ENCODE results near the gene SLC16A2.

The SLC16A2 gene

DNA sequence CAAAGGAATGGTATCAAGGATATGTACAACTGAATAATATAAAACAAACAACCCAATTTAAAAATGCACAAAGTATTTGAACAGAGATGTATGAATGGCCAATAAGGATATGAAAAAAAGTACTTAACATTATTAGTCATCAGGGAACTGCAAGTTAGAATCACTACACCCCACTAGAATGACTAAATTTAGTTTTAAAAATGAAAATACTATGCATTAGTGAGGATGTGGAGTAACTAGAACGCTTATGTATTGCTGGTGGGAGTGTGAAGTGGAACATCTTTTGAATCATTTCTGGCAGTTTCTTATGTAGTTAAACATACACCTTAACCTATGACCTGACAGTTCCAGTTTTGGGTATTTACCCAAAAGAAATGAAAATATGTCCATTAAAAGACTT lies 13.0 kb upstream of the SLC16A2 start:
- Histone ChIP-seq H3K36me3 (ENCODE audit: control insufficient read depth in 2 of 2, insufficient read depth in 1 of 2, low read length in 2 of 2) (no peaks in the 10 kb centered on the region), H3K4me3 (ENCODE audit: low read depth, low read length) (no peak overlapping the region), H3K9me3 (ENCODE audit: control insufficient read depth, insufficient read depth, low read depth, low read length) (no peaks in the 10 kb centered on the region), H3K27ac (ENCODE audit: extremely low read depth, low read depth, low read length) (no peak overlapping the region), H3K4me1 (ENCODE audit: control insufficient read depth, insufficient read depth, low read length) (no peaks in the 10 kb centered on the region)
- CTCF ChIA-PET, result interaction anchor here (0.6 kb wide), 1 partner anchor 354 kb away, joined by 3 read pairs; no protein-coding TSS in a partner anchor
- TF ChIP-seq ZNF580 (tag by site-specific recombination; IDR thresholded peaks at IDR 0.05), result no peak
- TF ChIP-seq ZNF585B (tag by site-specific recombination; IDR thresholded peaks at IDR 0.05), result no peak
- no peak for TF ChIP-seq RBAK (tag by site-specific recombination; IDR thresholded peaks at IDR 0.05)
- no peak for TF ChIP-seq ZNF830 (tag by site-specific recombination; IDR thresholded peaks at IDR 0.05; ENCODE audit: low read depth)
- TF ChIP-seq ZNF596 (tag by site-specific recombination; IDR thresholded peaks at IDR 0.05), result no peak
- TF ChIP-seq ZNF19 (tag by site-specific recombination; IDR thresholded peaks at IDR 0.05; ENCODE audit: low read depth), result no peak
- TF ChIP-seq SETDB1 (IDR thresholded peaks at IDR 0.05; ENCODE audit: insufficient read length, low read length), result no peak
- no peak for TF ChIP-seq GLI2 (tag by site-specific recombination; IDR thresholded peaks at IDR 0.05; ENCODE audit: borderline replicate concordance, low read depth)
- no peak for TF ChIP-seq ZNF16 (tag by site-specific recombination; IDR thresholded peaks at IDR 0.05; ENCODE audit: low read depth)
- no peak for TF ChIP-seq YY2 (tag by site-specific recombination; IDR thresholded peaks at IDR 0.05)
- no peak for TF ChIP-seq ZNF416 (tag by site-specific recombination; IDR thresholded peaks at IDR 0.05)
- TF ChIP-seq ZNF133 (tag by site-specific recombination; IDR thresholded peaks at IDR 0.05), result no peak
- TF ChIP-seq ZNF692 (tag by site-specific recombination; IDR thresholded peaks at IDR 0.05), result no peak
- no peak for TF ChIP-seq GLIS1 (tag by site-specific recombination; IDR thresholded peaks at IDR 0.05)
- no peak for TF ChIP-seq ZNF174 (tag by site-specific recombination; IDR thresholded peaks at IDR 0.05)
- TF ChIP-seq, protein P1, sequence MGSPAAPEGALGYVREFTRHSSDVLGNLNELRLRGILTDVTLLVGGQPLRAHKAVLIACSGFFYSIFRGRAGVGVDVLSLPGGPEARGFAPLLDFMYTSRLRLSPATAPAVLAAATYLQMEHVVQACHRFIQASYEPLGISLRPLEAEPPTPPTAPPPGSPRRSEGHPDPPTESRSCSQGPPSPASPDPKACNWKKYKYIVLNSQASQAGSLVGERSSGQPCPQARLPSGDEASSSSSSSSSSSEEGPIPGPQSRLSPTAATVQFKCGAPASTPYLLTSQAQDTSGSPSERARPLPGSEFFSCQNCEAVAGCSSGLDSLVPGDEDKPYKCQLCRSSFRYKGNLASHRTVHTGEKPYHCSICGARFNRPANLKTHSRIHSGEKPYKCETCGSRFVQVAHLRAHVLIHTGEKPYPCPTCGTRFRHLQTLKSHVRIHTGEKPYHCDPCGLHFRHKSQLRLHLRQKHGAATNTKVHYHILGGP (tag by site-specific recombination; IDR thresholded peaks at IDR 0.05), result no peak
- no peak for TF ChIP-seq ZNF626 (tag by site-specific recombination; IDR thresholded peaks at IDR 0.05)
- POLR2A ChIA-PET, result no interaction called here

GRCh38 chrX:74419864-74420195 lies 1.5 kb upstream of the SLC16A2 start:
- POLR2A ChIA-PET, result interaction anchor here (1.5 to 2.2 kb wide), 3 partner anchors 30 to 127 kb away, joined by 3 to 10 read pairs (median 5); no protein-coding TSS in a partner anchor
- Histone ChIP-seq H3K36me3 (ENCODE audit: control insufficient read depth in 2 of 2, insufficient read depth in 1 of 2, low read length in 2 of 2) (no peaks in the 10 kb centered on the region), H3K9me3 (ENCODE audit: control insufficient read depth, insufficient read depth, low read depth, low read length) (no peaks in the 10 kb centered on the region), H3K27ac (ENCODE audit: extremely low read depth, low read depth, low read length) (peak overlapping the region; percentile 90; the same call in 1 of the 2 replicates), H3K4me1 (ENCODE audit: control insufficient read depth, insufficient read depth, low read length) (peaks cover 7% of the 10 kb centered on the region), H3K4me3 (ENCODE audit: low read depth, low read length) (peak overlapping the region; percentile 47)
- TF ChIP-seq ZNF639 (tag by site-specific recombination; IDR thresholded peaks at IDR 0.05) (no peak), ZNF335 (tag by site-specific recombination; conservative IDR thresholded peaks at IDR 0.05) (peak; percentile 64), ZNF701 (tag by site-specific recombination; IDR thresholded peaks at IDR 0.05) (no peak), HIC1 (tag by site-specific recombination; IDR thresholded peaks at IDR 0.05) (0 out of 2 replicates have a peak, but pooled peaks have one; percentile 3), ZBTB21 (tag by site-specific recombination; IDR thresholded peaks at IDR 0.05) (no peak), ZIC2 (tag by site-specific recombination; IDR thresholded peaks at IDR 0.05) (no peak), GLI2 (tag by site-specific recombination; IDR thresholded peaks at IDR 0.05; ENCODE audit: borderline replicate concordance, low read depth) (no peak), ZNF2 (tag by site-specific recombination; IDR thresholded peaks at IDR 0.05) (peak; percentile 35; the same call in 1 of the 2 replicates)
- CTCF ChIA-PET, result interaction anchor here (0.6 to 1.5 kb wide), 5 partner anchors 11 to 107 kb away, joined by 3 to 4 read pairs (median 3); no protein-coding TSS in a partner anchor

Data from HEK293 (cell line).